Spleen (tissue), 11 donors: ENCODE data around the gene ADGRG4. TPM values are rescaled to one million over a fixed set of nuclear protein-coding genes. Genes with fewer than 3 reads are reported as not detected.
"Not testable (repeated sequence)": the region's sequence is repeated elsewhere in the genome, so short reads cannot be mapped to it uniquely, and the experiment has no call there.

Source experiments
- DNase-seq: peaks from one replicate; pipeline ENCODE4 v3.0.0-alpha.2; 2020
- H3K27ac ChIP-seq, 8 donors: fragments of 200-600 bp; sonication (generic) in 7 of 8; 1 replicate in 4 of 8; 2 replicates in 4 of 8; pipeline versions ENCODE4 v1.5.0 to v1.8.0; 2016 to 2021; ENCODE audit warnings: inconsistent platforms in 4 of 8, mild to moderate bottlenecking in 4 of 8, moderate library complexity in 1 of 8
- H3K27me3 ChIP-seq, 7 donors: fragments of 200-600 bp; sonication (generic) in 6 of 7; replicated peaks in 1 of 7; 1 replicate in 4 of 7; 2 replicates in 3 of 7; pipeline versions ENCODE4 v1.5.0 to v1.8.0; 2016 to 2021; ENCODE audit warnings: inconsistent platforms in 3 of 7, mild to moderate bottlenecking in 1 of 7
- H3K36me3 ChIP-seq, 6 donors: fragments of 200-600 bp; sonication (generic) in 5 of 6; 1 replicate in 4 of 6; 2 replicates in 2 of 6; pipeline versions ENCODE4 v1.5.0 to v1.8.0; 2016 to 2021; ENCODE audit warnings: inconsistent platforms in 2 of 6
- H3K4me1 ChIP-seq, 6 donors: fragments of 200-600 bp; sonication (generic) in 5 of 6; 1 replicate in 3 of 6; 2 replicates in 3 of 6; pipeline versions ENCODE4 v1.5.0 to v1.8.0; 2016 to 2021; ENCODE audit warnings: inconsistent platforms in 3 of 6
- H3K4me3 ChIP-seq, 8 donors: fragments of 200-600 bp; sonication (generic) in 7 of 8; 1 replicate in 4 of 8; 2 replicates in 4 of 8; pipeline versions ENCODE4 v1.5.0 to v1.8.0; 2016 to 2021; ENCODE audit warnings: inconsistent platforms in 4 of 8, mild to moderate bottlenecking in 4 of 8, moderate library complexity in 2 of 8
- H3K9me3 ChIP-seq, 8 donors: fragments of 200-600 bp; sonication (generic) in 7 of 8; 1 replicate in 4 of 8; 2 replicates in 4 of 8; pipeline versions ENCODE4 v1.5.0 to v1.8.0; 2016 to 2021; ENCODE audit warnings: inconsistent platforms in 4 of 8
- POLR2A ChIP-seq, 3 donors: fragments of 450-650 bp; IDR thresholded peaks; one replicate each; pipeline ENCODE4 v1.5.1; 2017; ENCODE audit warnings: antibody characterized with exemption in 3 of 3, mild to moderate bottlenecking in 1 of 3
- POLR2AphosphoS5 ChIP-seq, 3 donors: sonication (generic); formaldehyde crosslinking; IDR thresholded peaks; one replicate each; pipeline ENCODE4 v1.5.1; 2017; ENCODE audit warnings: antibody characterized with exemption in 3 of 3
- WGBS, 5 donors: extraction: QIAGEN DNeasy Blood & Tissue Kit in 3 of 5; methylation state at CpG; one replicate each; pipeline versions ENCODE4 v1.1.5 to v1.1.7; 2013 to 2018; 5-methylcytosine and 5-hydroxymethylcytosine counted together
- intact Hi-C: fragments of 100-400 bp; cut with DNase I; formaldehyde crosslinking; loops from one replicate; pipeline ENCODE4 v1.15.0; 2023; ENCODE audit warnings: low total_unique reads
- polyA plus RNA-seq, 3 donors: library from polyadenylated mRNA; stranded (reverse); fragments of 200-250 nt; gene quantifications; one replicate each; pipeline ENCODE4 v1.2.1, GENCODE V29; 2013
- total RNA-seq, 7 donors: library from RNA; depleted of rRNA in 3 of 7; stranded (reverse); fragments of >200 nt in 3 of 7; fragmentation: NEBNext Ultra II Directional in 4 of 7; extraction: Animal tissue kit (Norgen Biotek cat#: 25700) in 4 of 7; gene quantifications; one replicate each; pipeline versions ENCODE4 v1.1.0 to v1.2.1, GENCODE V29; 2016 to 2021
- TF ChIP-seq, protein P1 (sequence below), 11 experiments: fragments of 200-600 bp in 7 of 11; fragments of 450-650 bp in 4 of 11; sonication (generic) in 4 of 11; IDR thresholded peaks in 8 of 11; conservative IDR thresholded peaks in 3 of 11; 1 replicate in 7 of 11; 2 replicates in 4 of 11; pipeline versions ENCODE4 v1.4.0 to v1.8.0; 2016 to 2021; ENCODE audit warnings: antibody characterized with exemption in 11 of 11, inconsistent platforms in 4 of 11, mild to moderate bottlenecking in 1 of 11
- donor health status: healthy with polysubstance abuse.
- donor health status: DM: no; HTN: no; CAD: no; lungs with moderate emphysema.
- donor health status: DM: no; HTN: no; CAD: no.
- donor health status: Bipolar disorder and iron deficiency.
- donor health status: healthy.
- donor health status: DM: no; HTN: no; CAD: no.
- donor health status: DM: yes; HTN: yes; CAD: no.

The ADGRG4 gene
- total and polyA plus RNA-seq, 10 donors: under 0.01 to 0.09 (median 0.03) TPM; not detected in 5

DNA sequence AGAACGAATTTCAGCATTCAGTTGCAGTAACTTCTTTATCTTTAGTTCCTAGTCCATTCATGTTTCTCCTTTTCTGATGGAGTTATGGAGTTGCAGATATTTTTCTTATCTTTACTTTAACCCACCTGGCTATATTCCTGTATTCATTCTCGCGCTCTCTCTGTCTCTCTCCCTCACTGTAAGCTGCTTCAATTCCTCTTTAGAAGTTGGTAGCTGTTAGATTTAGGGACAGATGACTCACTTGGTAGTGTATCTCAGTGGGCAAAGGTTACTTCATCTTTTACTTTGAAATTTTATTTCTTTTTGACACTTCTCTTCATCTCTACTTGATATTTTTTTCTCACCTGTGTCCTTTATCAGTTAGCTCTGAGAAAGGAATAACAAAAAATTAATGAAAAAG, 137.4 kb downstream of the ADGRG4 start:
- TF ChIP-seq, protein P1, sequence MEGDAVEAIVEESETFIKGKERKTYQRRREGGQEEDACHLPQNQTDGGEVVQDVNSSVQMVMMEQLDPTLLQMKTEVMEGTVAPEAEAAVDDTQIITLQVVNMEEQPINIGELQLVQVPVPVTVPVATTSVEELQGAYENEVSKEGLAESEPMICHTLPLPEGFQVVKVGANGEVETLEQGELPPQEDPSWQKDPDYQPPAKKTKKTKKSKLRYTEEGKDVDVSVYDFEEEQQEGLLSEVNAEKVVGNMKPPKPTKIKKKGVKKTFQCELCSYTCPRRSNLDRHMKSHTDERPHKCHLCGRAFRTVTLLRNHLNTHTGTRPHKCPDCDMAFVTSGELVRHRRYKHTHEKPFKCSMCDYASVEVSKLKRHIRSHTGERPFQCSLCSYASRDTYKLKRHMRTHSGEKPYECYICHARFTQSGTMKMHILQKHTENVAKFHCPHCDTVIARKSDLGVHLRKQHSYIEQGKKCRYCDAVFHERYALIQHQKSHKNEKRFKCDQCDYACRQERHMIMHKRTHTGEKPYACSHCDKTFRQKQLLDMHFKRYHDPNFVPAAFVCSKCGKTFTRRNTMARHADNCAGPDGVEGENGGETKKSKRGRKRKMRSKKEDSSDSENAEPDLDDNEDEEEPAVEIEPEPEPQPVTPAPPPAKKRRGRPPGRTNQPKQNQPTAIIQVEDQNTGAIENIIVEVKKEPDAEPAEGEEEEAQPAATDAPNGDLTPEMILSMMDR (IDR thresholded peaks at IDR 0.05 in 8 of 11, conservative IDR thresholded peaks at IDR 0.05 in 3 of 11): no peak
- no peak for TF ChIP-seq POLR2A (IDR thresholded peaks at IDR 0.05)
- no peak for TF ChIP-seq POLR2AphosphoS5 (IDR thresholded peaks at IDR 0.05)
- no peak overlapping the region for H3K4me3 ChIP-seq
- no peaks in the 10 kb centered on the region for H3K36me3 ChIP-seq
- WGBS, 5 donors: 73 to 94% (median 89%) methylated on average over 3 of the region's 3 CpGs
- H3K4me1 ChIP-seq: no peaks in the 10 kb centered on the region
- DNase-seq: no peak
- no peaks in the 10 kb centered on the region for H3K27me3 ChIP-seq
- intact Hi-C loops: no loop called here
- no peak overlapping the region for H3K27ac ChIP-seq
- H3K9me3 ChIP-seq: no peaks in the 10 kb centered on the region

DNA sequence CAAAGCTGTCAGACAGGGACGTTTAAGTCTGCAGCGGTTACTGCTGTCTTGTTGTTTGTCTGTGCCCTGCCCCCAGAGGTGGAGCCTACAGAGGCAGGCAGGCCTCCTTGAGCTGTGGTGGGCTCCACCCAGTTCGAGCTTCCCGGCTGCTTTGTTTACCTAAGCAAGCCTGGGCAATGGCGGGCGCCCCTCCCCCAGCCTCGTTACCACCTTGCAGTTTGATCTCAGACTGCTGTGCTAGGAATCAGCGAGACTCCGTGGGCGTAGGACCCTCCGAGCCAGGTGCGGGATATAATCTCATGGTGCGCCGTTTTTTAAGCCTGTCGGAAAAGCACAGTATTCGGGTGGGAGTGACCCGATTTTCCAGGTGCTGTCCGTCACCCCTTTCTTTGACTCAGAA, 144.9 kb downstream of the ADGRG4 start:
- DNase-seq: not testable (repeated sequence)
- WGBS, 5 donors: 85 to 96% (median 86%) methylated on average over 7 to 16 of the region's 18 CpGs

DNA sequence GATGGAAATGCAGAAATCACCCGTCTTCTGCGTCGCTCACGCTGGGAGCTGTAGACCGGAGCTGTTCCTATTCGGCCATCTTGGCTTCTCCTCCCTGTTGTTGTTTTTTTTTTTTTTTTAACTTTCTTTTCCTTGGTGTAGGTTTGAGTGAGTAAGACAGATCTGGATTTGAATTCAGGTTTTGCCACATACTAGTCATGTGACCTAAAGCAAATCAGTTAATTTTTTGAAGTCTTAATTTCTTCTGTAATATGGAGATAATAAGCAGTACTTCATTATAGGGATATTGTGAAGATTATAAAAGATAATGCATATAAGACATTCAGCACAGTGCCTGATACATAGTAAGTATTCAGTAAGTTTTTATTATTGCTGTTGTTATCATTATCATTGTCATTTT, 145.4 kb downstream of the ADGRG4 start:
- H3K4me3 ChIP-seq: no peak overlapping the region
- no peaks in the 10 kb centered on the region for H3K9me3 ChIP-seq
- H3K27ac ChIP-seq: no peak overlapping the region
- H3K4me1 ChIP-seq: no peaks in the 10 kb centered on the region
- no peaks in the 10 kb centered on the region for H3K36me3 ChIP-seq
- DNase-seq: no peak
- peaks cover 0 to 9% (median 0%) of the 10 kb centered on the region in 7 donors for H3K27me3 ChIP-seq
- TF ChIP-seq, protein P1 (IDR thresholded peaks at IDR 0.05 in 8 of 11, conservative IDR thresholded peaks at IDR 0.05 in 3 of 11): no peak
- TF ChIP-seq POLR2A (IDR thresholded peaks at IDR 0.05) (no peak), POLR2AphosphoS5 (IDR thresholded peaks at IDR 0.05) (no peak)
- 87 to 97% (median 92%) methylated on average over 6 of the region's 6 CpGs for WGBS, 5 donors
- intact Hi-C loops: no loop called here

More for the DNA sequence above, 144.9 kb downstream of the ADGRG4 start:
- H3K36me3 ChIP-seq, H3K4me3 ChIP-seq, intact Hi-C loops, H3K27ac ChIP-seq, H3K9me3 ChIP-seq, H3K4me1 ChIP-seq, H3K27me3 ChIP-seq: not testable (repeated sequence)

DNA sequence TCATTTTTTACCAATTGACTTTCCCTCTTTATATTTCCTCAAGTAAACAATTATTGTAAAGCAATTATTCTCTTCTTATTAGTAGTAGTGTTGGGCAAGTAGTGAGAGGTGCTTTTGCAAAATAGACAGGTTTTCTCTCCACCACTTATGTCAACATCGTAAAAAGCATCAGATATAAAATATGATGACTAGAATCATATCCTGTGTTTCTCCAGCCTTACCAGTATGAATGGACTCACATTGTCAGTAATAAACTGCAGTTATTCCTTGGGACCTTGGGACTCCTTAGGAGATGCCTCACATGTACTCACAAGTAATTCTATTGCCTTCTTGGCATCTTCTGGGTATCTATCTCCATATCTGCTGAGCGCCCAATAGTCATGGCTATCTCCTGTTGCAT, 146.5 kb downstream of the ADGRG4 start:
- Histone ChIP-seq H3K4me1 (no peaks in the 10 kb centered on the region), H3K9me3 (no peaks in the 10 kb centered on the region), H3K4me3 (no peak overlapping the region), H3K36me3 (no peaks in the 10 kb centered on the region), H3K27me3 (peaks cover 0 to 9% (median 0%) of the 10 kb centered on the region in 7 donors), H3K27ac (no peak overlapping the region)
- DNase-seq: no peak
- TF ChIP-seq, protein P1 (IDR thresholded peaks at IDR 0.05 in 8 of 11, conservative IDR thresholded peaks at IDR 0.05 in 3 of 11): no peak
- TF ChIP-seq POLR2AphosphoS5 (IDR thresholded peaks at IDR 0.05) (no peak), POLR2A (IDR thresholded peaks at IDR 0.05) (no peak)
- WGBS, 5 donors: 78 to 97% (median 83%) methylated on average over 1 to 2 of the region's 2 CpGs
- intact Hi-C loops: no loop called here

DNA sequence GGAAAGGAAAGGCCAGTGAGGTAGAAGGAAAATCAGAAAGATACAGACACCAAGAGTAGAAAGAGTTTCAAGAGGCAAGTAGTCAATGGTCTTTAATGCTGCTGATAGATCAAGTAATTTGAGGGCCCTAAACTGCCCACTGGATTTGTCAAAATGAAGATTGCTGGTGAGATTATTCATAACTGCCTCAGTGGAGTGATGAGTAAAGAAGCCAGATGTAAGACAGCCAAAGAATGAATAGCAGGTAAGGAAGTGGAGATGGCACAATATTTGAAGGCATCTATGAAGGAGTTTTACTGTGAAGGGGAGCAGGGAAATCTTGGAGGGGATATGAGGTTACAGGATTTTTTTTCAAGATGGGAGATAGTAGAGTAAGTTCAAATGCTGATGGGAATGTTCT, 147.2 kb downstream of the ADGRG4 start:
- H3K9me3 ChIP-seq: no peaks in the 10 kb centered on the region
- no peak for DNase-seq
- intact Hi-C loops: no loop called here
- H3K36me3 ChIP-seq: no peaks in the 10 kb centered on the region
- H3K27ac ChIP-seq: no peak overlapping the region
- H3K27me3 ChIP-seq: peaks cover 0 to 9% (median 0%) of the 10 kb centered on the region in 7 donors
- no peak overlapping the region for H3K4me3 ChIP-seq
- H3K4me1 ChIP-seq: no peaks in the 10 kb centered on the region
- TF ChIP-seq, protein P1 (IDR thresholded peaks at IDR 0.05 in 8 of 11, conservative IDR thresholded peaks at IDR 0.05 in 3 of 11): no peak
- TF ChIP-seq POLR2AphosphoS5 (IDR thresholded peaks at IDR 0.05): no peak
- no peak for TF ChIP-seq POLR2A (IDR thresholded peaks at IDR 0.05)
